ENCODE results near the gene MPL. TPM values are rescaled to one million over a fixed set of nuclear protein-coding genes. Genes with fewer than 3 reads are reported as not detected.
A peak's percentile ranks its signal among the peaks of the same experiment; 100 is the strongest.

The MPL gene
- total and polyA plus RNA-seq, 3 experiments from 2014 or later: not detected

DNA sequence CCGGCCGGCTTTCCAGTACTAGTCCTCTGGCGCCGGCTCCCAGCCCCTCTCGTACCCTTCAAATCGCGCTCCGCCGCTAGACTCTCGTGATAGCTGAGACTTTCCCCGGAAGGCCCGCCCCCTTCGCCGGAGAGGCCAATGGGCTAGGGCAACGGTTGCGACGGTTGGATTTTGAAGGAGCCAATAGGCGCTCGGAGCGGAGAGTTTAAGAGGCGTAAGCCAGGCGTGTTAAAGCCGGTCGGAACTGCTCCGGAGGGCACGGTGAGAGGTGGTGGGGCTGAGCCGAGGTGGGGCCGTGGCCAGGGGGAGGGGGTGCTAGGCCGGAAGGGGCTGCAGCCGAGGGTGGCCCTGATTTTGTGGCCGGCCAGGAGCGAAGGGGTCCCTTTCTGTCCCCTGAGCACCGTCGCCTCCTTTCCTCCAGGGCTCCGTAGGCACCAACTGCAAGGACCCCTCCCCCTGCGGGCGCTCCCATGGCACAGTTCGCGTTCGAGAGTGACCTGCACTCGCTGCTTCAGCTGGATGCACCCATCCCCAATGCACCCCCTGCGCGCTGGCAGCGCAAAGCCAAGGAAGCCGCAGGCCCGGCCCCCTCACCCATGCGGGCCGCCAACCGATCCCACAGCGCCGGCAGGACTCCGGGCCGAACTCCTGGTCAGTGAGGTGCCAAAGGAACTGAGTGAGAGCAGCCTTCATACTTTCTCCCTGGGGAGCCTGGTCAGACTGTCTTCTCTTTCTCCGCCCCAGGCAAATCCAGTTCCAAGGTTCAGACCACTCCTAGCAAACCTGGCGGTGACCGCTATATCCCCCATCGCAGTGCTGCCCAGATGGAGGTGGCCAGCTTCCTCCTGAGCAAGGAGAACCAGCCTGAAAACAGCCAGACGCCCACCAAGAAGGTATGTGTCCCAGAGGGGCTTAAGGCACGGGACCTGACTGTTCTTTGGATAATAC, 21.4 kb downstream of the MPL start, which contains the start of gene CDC20:
CDC20 (plus strand) TSS at position 236 of the 948 bp plus-strand sequence; CDS start at position 471, 235 bp downstream.
- H3K27me3 Mint-ChIP-seq: no peaks in the 10 kb centered on the region
- POLR2A ChIA-PET: interaction anchor here (1.3 to 1.4 kb wide), 2 partner anchors 9 to 11 kb away, joined by 4 to 11 read pairs; partner anchors contain the start of gene ELOVL1
- Histone ChIP-seq H3K36me3 (ENCODE audit: insufficient read depth, low read length) (peaks cover 17% of the 10 kb centered on the region), H3K9me3 (ENCODE audit: low read length) (no peaks in the 10 kb centered on the region), H3K4me1 (ENCODE audit: insufficient read depth, low read length) (peaks cover 11% of the 10 kb centered on the region), H3K27ac (ENCODE audit: low read depth, low read length) (peak within 1 kb of the TSS; percentile 77), H3K4me3 (ENCODE audit: low read length) (peak within 1 kb of the TSS; percentile 95), H3K27me3 (ENCODE audit: insufficient read depth, low read length, poor library complexity, severe bottlenecking) (no peaks in the 10 kb centered on the region)
- H3K4me3 Mint-ChIP-seq: peak within 1 kb of the TSS; percentile 82 to 91 (median 87)
- H3K9me3 Mint-ChIP-seq: no peaks in the 10 kb centered on the region
- H3K4me1 Mint-ChIP-seq: peaks cover 21 to 23% (median 22%) of the 10 kb centered on the region in 3 donors
- CTCF ChIA-PET: interaction anchor here (0.7 to 1.9 kb wide), 4 partner anchors 9 to 405 kb away, joined by 3 to 10 read pairs (median 4); partner anchors contain the start of gene ELOVL1
- H3K27ac Mint-ChIP-seq: peak within 1 kb of the TSS; percentile 10 to 96 (median 90)
- peaks cover 0 to 29% (median 8%) of the 10 kb centered on the region in 3 donors for H3K36me3 Mint-ChIP-seq
- DNase-seq: peak; percentile 93 to 98 (median 96)

DNA sequence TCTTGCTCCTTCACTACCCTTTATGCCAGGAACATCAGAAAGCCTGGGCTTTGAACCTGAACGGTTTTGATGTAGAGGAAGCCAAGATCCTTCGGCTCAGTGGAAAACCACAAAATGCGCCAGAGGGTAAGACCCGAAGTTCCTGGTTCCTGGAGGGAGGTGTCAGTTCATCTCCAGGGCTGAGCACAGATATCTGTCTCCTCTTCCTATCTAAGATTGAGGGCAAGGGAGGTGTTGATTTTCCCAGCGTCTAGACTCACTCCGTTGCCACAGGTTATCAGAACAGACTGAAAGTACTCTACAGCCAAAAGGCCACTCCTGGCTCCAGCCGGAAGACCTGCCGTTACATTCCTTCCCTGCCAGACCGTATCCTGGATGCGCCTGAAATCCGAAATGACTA, 22.1 kb downstream of the MPL start:
- Histone ChIP-seq H3K27me3 (ENCODE audit: insufficient read depth, low read length, poor library complexity, severe bottlenecking) (no peaks in the 10 kb centered on the region), H3K36me3 (ENCODE audit: insufficient read depth, low read length) (peaks cover 24% of the 10 kb centered on the region), H3K4me1 (ENCODE audit: insufficient read depth, low read length) (peaks cover 11% of the 10 kb centered on the region), H3K9me3 (ENCODE audit: low read length) (no peaks in the 10 kb centered on the region), H3K4me3 (ENCODE audit: low read length) (peak overlapping the region; percentile 95), H3K27ac (ENCODE audit: low read depth, low read length) (peak overlapping the region; percentile 43)
- Mint-ChIP-seq H3K4me1 (peaks cover 21 to 23% (median 22%) of the 10 kb centered on the region in 3 donors), H3K27ac (peak overlapping the region in 4 of 8 donors; percentile 24 to 93 (median 76)), H3K27me3 (no peaks in the 10 kb centered on the region), H3K4me3 (peak overlapping the region; percentile 42 to 82 (median 65)), H3K9me3 (no peaks in the 10 kb centered on the region), H3K36me3 (peaks cover 0 to 36% (median 10%) of the 10 kb centered on the region in 3 donors)
- CTCF ChIA-PET: interaction anchor here (1.4 kb wide), 1 partner anchor 31 kb away, joined by 3 read pairs; no protein-coding TSS in a partner anchor
- POLR2A ChIA-PET: interaction anchor here (1.4 kb wide), 1 partner anchor 11 kb away, joined by 4 read pairs; no protein-coding TSS in a partner anchor
- no peak for DNase-seq

DNA sequence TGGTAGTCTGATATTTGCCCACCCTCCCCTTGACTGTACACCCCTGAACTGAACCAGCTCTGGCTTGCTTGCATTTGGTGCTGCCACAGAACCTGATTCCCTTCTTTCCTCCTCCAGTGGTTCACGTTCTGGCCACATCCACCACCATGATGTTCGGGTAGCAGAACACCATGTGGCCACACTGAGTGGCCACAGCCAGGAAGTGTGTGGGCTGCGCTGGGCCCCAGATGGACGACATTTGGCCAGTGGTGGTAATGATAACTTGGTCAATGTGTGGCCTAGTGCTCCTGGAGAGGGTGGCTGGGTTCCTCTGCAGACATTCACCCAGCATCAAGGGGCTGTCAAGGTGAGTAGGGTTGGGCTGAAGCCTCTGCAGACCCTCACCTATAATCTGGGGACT, 23.0 kb downstream of the MPL start:
- Histone ChIP-seq H3K27me3 (ENCODE audit: insufficient read depth, low read length, poor library complexity, severe bottlenecking) (no peaks in the 10 kb centered on the region), H3K4me1 (ENCODE audit: insufficient read depth, low read length) (peaks cover 11% of the 10 kb centered on the region), H3K27ac (ENCODE audit: low read depth, low read length) (no peak overlapping the region), H3K4me3 (ENCODE audit: low read length) (no peak overlapping the region), H3K9me3 (ENCODE audit: low read length) (no peaks in the 10 kb centered on the region), H3K36me3 (ENCODE audit: insufficient read depth, low read length) (peaks cover 33% of the 10 kb centered on the region)
- no peak for DNase-seq
- H3K9me3 Mint-ChIP-seq: no peaks in the 10 kb centered on the region
- peak overlapping the region in 1 of 7 donors; percentile 22 for H3K4me3 Mint-ChIP-seq
- ChIA-PET POLR2A (no interaction called here), CTCF (interaction anchor here (1.4 kb wide), 1 partner anchor 30 kb away, joined by 3 read pairs; no protein-coding TSS in a partner anchor)
- H3K27me3 Mint-ChIP-seq: no peaks in the 10 kb centered on the region
- H3K36me3 Mint-ChIP-seq: peaks cover 0 to 45% (median 16%) of the 10 kb centered on the region in 3 donors
- peak overlapping the region in 3 of 8 donors; percentile 12 to 61 (median 32) for H3K27ac Mint-ChIP-seq
- peaks cover 28 to 31% (median 29%) of the 10 kb centered on the region in 3 donors for H3K4me1 Mint-ChIP-seq

DNA sequence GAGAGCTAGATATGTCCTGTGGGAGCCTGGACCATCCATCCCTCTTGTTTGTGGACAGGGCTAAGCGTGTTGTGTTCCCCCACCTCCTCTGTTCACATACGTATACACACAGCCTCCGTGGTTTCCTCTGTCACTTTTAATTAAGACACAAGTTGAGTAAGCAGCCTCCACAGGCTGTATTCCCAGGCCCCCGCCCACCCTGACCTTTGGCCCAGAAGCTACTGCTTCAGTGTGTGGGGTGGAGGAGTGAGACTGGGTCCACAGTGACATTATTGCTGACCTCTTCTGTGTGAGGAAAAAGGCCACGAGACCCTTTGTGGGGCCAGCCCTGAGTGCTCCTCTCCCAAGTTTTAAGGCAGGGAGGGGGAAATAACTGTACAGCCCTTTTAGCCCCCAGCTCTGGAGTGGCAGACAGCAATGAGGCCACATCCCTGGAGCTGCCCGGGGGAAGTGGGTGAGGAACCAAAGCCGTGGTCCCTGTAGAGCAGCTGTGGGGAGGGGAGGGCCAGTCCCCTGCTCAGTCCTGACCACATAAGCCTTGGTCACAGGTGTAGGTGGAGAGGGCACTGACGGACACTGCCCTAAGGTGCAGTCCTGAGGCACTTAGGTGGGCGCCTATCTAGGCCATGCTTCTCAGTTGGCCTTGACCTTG, 25.8 kb downstream of the MPL start:
- Mint-ChIP-seq H3K36me3 (peaks cover 0 to 55% (median 16%) of the 10 kb centered on the region in 3 donors), H3K4me3 (peak overlapping the region in 2 of 7 donors; percentile 12 to 20), H3K9me3 (no peaks in the 10 kb centered on the region), H3K4me1 (peaks cover 36 to 44% (median 36%) of the 10 kb centered on the region in 3 donors), H3K27me3 (no peaks in the 10 kb centered on the region), H3K27ac (peak overlapping the region in 1 of 8 donors; percentile 88)
- ChIA-PET POLR2A (no interaction called here), CTCF (no interaction called here)
- Histone ChIP-seq H3K4me3 (ENCODE audit: low read length) (no peak overlapping the region), H3K4me1 (ENCODE audit: insufficient read depth, low read length) (peaks cover 17% of the 10 kb centered on the region), H3K27ac (ENCODE audit: low read depth, low read length) (no peak overlapping the region), H3K36me3 (ENCODE audit: insufficient read depth, low read length) (peaks cover 33% of the 10 kb centered on the region), H3K9me3 (ENCODE audit: low read length) (no peaks in the 10 kb centered on the region), H3K27me3 (ENCODE audit: insufficient read depth, low read length, poor library complexity, severe bottlenecking) (no peaks in the 10 kb centered on the region)
- no peak for DNase-seq

DNA sequence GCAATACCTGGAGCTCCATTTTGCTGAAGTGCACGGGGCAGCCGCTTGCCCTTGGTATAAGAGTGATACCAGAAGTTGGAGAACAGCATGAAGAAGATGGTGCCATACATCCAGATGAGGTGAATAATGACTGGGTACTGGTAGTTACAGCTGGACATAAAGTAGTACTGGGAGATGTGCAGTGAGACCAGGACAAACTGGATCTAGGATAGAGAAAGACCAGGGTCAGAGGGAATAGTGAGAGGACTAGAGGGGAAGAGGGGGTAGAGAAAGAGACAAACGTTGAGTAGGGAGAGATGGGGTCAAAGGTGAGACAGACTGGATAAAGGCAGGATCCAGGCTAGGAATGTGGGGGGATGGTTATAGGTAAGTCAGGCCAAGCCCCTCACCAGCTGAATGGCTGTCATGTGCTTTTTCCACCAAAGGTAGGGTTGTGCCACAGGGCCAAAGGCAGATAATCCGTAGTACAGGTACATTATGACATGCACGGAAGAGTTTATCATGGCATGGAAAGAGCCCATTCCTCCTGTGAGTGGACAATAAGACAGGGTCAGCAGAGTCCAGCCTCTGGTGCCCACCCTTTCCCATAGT, 26.4 kb downstream of the MPL start:
- H3K4me1 Mint-ChIP-seq: peaks cover 37 to 45% (median 39%) of the 10 kb centered on the region in 3 donors
- peaks cover 33% of the 10 kb centered on the region for H3K36me3 ChIP-seq (ENCODE audit: insufficient read depth, low read length)
- no peak overlapping the region for H3K4me3 ChIP-seq (ENCODE audit: low read length)
- peaks cover 0 to 56% (median 16%) of the 10 kb centered on the region in 3 donors for H3K36me3 Mint-ChIP-seq
- no peaks in the 10 kb centered on the region for H3K9me3 ChIP-seq (ENCODE audit: low read length)
- H3K27me3 ChIP-seq (ENCODE audit: insufficient read depth, low read length, poor library complexity, severe bottlenecking): no peaks in the 10 kb centered on the region
- ChIA-PET CTCF (no interaction called here), POLR2A (no interaction called here)
- no peaks in the 10 kb centered on the region for H3K9me3 Mint-ChIP-seq
- DNase-seq: no peak
- H3K27ac Mint-ChIP-seq: peak overlapping the region in 6 of 8 donors; percentile 3 to 88 (median 61)
- no peaks in the 10 kb centered on the region for H3K27me3 Mint-ChIP-seq
- H3K4me1 ChIP-seq (ENCODE audit: insufficient read depth, low read length): peaks cover 22% of the 10 kb centered on the region
- peak overlapping the region in 2 of 7 donors; percentile 12 to 20 for H3K4me3 Mint-ChIP-seq
- H3K27ac ChIP-seq (ENCODE audit: low read depth, low read length): no peak overlapping the region

DNA sequence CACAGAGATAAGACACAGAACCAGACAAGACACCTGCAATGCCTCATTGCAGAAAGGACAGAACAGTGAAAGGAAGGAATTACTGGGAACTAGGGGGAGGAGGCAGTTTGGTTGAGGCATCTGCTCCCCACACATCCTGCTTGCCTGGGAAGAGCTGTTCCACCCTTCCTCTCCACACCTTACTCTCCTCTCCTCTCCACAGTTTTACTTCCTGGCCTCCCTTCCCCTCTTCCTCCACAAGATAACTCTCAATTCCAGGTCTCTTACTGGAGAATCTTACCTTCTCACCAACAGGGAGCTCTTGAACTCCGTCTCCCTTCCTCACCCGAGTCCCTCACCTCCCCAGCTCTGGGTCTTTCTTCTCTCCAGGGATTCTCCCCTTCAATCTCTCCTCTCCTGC, 28.1 kb downstream of the MPL start:
- Histone ChIP-seq H3K27ac (ENCODE audit: low read depth, low read length) (peak overlapping the region; percentile 7), H3K4me1 (ENCODE audit: insufficient read depth, low read length) (peaks cover 20% of the 10 kb centered on the region), H3K36me3 (ENCODE audit: insufficient read depth, low read length) (peaks cover 33% of the 10 kb centered on the region), H3K27me3 (ENCODE audit: insufficient read depth, low read length, poor library complexity, severe bottlenecking) (no peaks in the 10 kb centered on the region), H3K9me3 (ENCODE audit: low read length) (no peaks in the 10 kb centered on the region), H3K4me3 (ENCODE audit: low read length) (no peak overlapping the region)
- Mint-ChIP-seq H3K4me3 (peak overlapping the region; percentile 67 to 94 (median 89)), H3K27ac (peak overlapping the region; percentile 69 to 98 (median 89)), H3K4me1 (peaks cover 35 to 39% (median 36%) of the 10 kb centered on the region in 3 donors), H3K9me3 (no peaks in the 10 kb centered on the region), H3K27me3 (no peaks in the 10 kb centered on the region), H3K36me3 (peaks cover 0 to 56% (median 16%) of the 10 kb centered on the region in 3 donors)
- POLR2A ChIA-PET: no interaction called here
- CTCF ChIA-PET: no interaction called here
- no peak for DNase-seq

DNA sequence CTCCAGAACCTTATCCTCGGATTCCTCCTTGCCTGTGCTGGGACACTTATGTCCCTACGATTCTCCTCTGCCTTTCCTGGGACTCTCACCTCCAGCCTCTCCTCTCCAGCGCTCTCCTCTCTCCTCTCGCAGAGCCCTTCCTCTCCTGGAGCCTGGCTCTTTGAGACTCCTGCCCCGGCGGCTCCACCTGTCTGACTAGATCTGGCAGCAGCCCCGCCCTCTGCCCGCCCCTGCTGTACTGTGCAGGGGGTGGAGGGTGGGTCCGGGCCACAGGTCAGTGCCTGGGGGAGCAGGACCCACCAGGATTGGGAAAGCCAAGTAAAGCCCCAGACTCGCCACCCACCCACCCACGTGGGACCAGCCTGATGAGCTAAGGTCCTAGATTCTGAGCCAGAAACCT, 28.6 kb downstream of the MPL start:
- DNase-seq: no peak
- Histone ChIP-seq H3K4me3 (ENCODE audit: low read length) (no peak overlapping the region), H3K27ac (ENCODE audit: low read depth, low read length) (peak overlapping the region; percentile 7), H3K9me3 (ENCODE audit: low read length) (no peaks in the 10 kb centered on the region), H3K4me1 (ENCODE audit: insufficient read depth, low read length) (peaks cover 20% of the 10 kb centered on the region), H3K36me3 (ENCODE audit: insufficient read depth, low read length) (peaks cover 28% of the 10 kb centered on the region), H3K27me3 (ENCODE audit: insufficient read depth, low read length, poor library complexity, severe bottlenecking) (no peaks in the 10 kb centered on the region)
- Mint-ChIP-seq H3K9me3 (no peaks in the 10 kb centered on the region), H3K4me1 (peaks cover 38 to 44% (median 40%) of the 10 kb centered on the region in 3 donors), H3K36me3 (peaks cover 0 to 54% (median 16%) of the 10 kb centered on the region in 3 donors), H3K27ac (peak overlapping the region; percentile 88 to 98 (median 92)), H3K4me3 (peak overlapping the region; percentile 87 to 94 (median 89)), H3K27me3 (no peaks in the 10 kb centered on the region)
- POLR2A ChIA-PET: no interaction called here
- CTCF ChIA-PET: no interaction called here
